Upper lobe of left lung (tissue), 4 donors: ENCODE measurements around the gene DRGX.

ENCODE experiments used
- CTCF ChIP-seq, 6 experiments: fragments of 450-650 bp in 4 of 6; fragments of 200-600 bp in 2 of 6; sonication (generic) in 2 of 6; IDR thresholded peaks; one replicate each; pipeline ENCODE4 v1.5.1; 2016 to 2019; ENCODE audit warnings: antibody characterized with exemption in 6 of 6
- EP300 ChIP-seq, 4 donors: sonication (generic); formaldehyde crosslinking; IDR thresholded peaks; one replicate each; pipeline ENCODE4 v1.5.1; 2017; ENCODE audit warnings: antibody characterized with exemption in 4 of 4, control low read depth in 2 of 4
- POLR2A ChIP-seq, 4 donors: fragments of 450-650 bp; IDR thresholded peaks; one replicate each; pipeline ENCODE4 v1.5.1; 2016 to 2017; ENCODE audit warnings: antibody characterized with exemption in 4 of 4, mild to moderate bottlenecking in 2 of 4

- TF ChIP-seq POLR2A (IDR thresholded peaks at IDR 0.05) (no peak), CTCF (IDR thresholded peaks at IDR 0.05) (no peak), EP300 (IDR thresholded peaks at IDR 0.05) (no peak)
Measured at GRCh38 chr10:49364747-49365146, 31.1 kb downstream of the DRGX start.
